Type B pancreatic cell (in vitro differentiated cells): ENCODE data around the gene SMOC2. TPM values are rescaled to one million over a fixed set of nuclear protein-coding genes. Genes with fewer than 3 reads are reported as not detected.

Experiments used
- DNase-seq: peaks from one replicate; pipeline ENCODE4 v3.0.0; 2021; ENCODE audit warnings: mixed read lengths; ENCODE audit not compliant: unreplicated experiment; ENCODE audit errors: extremely low spot score
- H3K27ac Mint-ChIP-seq: 2 replicates; pipeline ENCODE4 v1.8.0; 2021; ENCODE audit warnings: mild to moderate bottlenecking, mixed read lengths
- H3K27me3 Mint-ChIP-seq: 2 replicates; pipeline ENCODE4 v1.8.0; 2021; ENCODE audit warnings: mixed read lengths
- H3K36me3 Mint-ChIP-seq: 2 replicates; pipeline ENCODE4 v1.8.0; 2021; ENCODE audit warnings: mixed read lengths
- H3K4me1 Mint-ChIP-seq: one replicate; pipeline ENCODE4 v1.8.0; 2021; ENCODE audit warnings: mixed read lengths; ENCODE audit not compliant: unreplicated experiment
- H3K4me3 Mint-ChIP-seq: 2 replicates; pipeline ENCODE4 v1.8.0; 2021; ENCODE audit warnings: mild to moderate bottlenecking, mixed read lengths
- H3K9me3 Mint-ChIP-seq: 2 replicates; pipeline ENCODE4 v1.8.0; 2021; ENCODE audit warnings: mixed read lengths
- total RNA-seq: library from RNA; stranded (reverse); gene quantifications from 2 replicates; pipeline ENCODE4 v1.2.1, GENCODE V29; 2021; ENCODE audit warnings: low replicate concordance
- TF ChIP-seq, protein P1 (sequence below): fragments of 200-600 bp; sonication (generic); conservative IDR thresholded peaks from 2 replicates; pipeline ENCODE4 v1.5.0; 2021; ENCODE audit warnings: antibody characterized with exemption, mild to moderate bottlenecking

Gene SMOC2
- total RNA-seq, 1 donor from 2014 or later: 18.9 TPM

DNA sequence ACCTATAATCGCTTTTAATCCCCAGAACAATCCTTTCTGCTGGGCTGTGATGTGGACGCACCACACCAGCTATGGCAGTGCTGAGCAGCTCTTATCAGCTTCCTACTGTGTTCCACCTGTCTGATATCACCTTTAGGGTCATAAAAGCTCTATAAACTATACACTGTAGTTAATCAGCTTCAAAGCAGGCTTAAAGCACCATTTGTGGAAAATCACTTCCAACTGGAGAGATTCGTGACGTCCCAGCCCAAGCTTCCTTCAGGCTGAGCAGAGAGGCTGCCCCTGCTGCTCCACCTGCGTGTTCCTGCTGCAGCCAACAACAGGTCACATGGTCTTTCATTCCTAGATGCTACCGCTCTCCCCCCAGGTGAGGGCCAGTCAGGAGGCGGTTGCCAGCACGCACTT, 156.5 kb downstream of the SMOC2 start:
- no peak for DNase-seq
- H3K4me1 Mint-ChIP-seq: peaks cover 20% of the 10 kb centered on the region
- H3K4me3 Mint-ChIP-seq: no peak overlapping the region
- H3K9me3 Mint-ChIP-seq: no peaks in the 10 kb centered on the region
- no peaks in the 10 kb centered on the region for H3K36me3 Mint-ChIP-seq
- TF ChIP-seq, protein P1, sequence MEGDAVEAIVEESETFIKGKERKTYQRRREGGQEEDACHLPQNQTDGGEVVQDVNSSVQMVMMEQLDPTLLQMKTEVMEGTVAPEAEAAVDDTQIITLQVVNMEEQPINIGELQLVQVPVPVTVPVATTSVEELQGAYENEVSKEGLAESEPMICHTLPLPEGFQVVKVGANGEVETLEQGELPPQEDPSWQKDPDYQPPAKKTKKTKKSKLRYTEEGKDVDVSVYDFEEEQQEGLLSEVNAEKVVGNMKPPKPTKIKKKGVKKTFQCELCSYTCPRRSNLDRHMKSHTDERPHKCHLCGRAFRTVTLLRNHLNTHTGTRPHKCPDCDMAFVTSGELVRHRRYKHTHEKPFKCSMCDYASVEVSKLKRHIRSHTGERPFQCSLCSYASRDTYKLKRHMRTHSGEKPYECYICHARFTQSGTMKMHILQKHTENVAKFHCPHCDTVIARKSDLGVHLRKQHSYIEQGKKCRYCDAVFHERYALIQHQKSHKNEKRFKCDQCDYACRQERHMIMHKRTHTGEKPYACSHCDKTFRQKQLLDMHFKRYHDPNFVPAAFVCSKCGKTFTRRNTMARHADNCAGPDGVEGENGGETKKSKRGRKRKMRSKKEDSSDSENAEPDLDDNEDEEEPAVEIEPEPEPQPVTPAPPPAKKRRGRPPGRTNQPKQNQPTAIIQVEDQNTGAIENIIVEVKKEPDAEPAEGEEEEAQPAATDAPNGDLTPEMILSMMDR: no peak
- peaks cover 10% of the 10 kb centered on the region for H3K27me3 Mint-ChIP-seq
- no peak overlapping the region for H3K27ac Mint-ChIP-seq

DNA sequence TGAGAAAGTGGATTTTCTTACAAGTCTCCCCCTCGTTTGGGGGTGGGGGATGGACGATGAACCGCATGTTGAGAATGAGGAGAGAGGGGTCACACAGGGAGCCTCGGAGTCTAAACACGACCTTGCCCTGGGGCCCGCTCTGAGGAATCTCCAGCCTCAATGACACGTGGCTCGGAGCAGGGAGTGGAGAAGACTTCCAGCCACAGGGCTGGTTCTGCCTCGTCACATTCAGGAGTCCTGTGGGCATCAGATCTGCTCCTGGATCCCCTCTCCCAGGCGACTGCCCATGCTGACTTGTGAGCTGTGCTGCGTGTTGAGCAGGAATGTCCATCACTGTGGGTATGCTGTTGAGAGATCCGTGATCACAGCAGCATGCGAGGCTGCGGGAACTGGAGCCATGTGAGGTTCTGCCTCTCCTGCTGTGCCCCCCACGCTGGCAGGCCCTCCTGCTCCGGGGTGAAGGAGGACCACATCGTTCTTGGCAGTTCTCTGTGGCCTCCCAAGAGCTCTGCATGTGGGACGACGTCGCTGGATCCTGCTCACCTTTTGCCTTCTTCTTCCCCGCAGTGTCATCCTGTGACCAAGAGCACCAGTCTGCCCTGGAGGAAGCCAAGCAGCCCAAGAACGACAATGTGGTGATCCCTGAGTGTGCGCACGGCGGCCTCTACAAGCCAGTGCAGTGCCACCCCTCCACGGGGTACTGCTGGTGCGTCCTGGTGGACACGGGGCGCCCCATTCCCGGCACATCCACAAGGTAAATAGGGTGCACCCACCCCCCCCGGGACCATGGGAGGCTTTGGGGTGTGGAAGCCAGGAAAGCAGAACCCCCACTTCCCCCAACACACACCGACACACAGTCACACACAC, 157.5 kb downstream of the SMOC2 start:
- H3K4me3 Mint-ChIP-seq: no peak overlapping the region

DNA sequence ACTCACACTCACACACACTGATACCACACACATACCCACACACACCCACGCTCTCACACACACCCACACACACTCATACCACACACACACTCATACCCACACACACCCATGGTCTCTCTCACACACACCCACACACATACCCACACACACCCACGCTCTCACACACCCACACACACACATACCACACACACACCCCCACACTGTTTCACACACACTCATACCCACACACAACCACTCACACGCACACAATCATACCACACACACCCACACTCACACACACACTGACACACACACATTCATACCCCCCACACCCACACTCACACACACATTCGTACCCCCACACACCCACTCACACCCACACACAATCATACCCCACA, 158.1 kb downstream of the SMOC2 start:
- no peak for DNase-seq
- H3K27ac Mint-ChIP-seq: no peak overlapping the region
- TF ChIP-seq, protein P1: no peak
- no peaks in the 10 kb centered on the region for H3K36me3 Mint-ChIP-seq
- H3K9me3 Mint-ChIP-seq: no peaks in the 10 kb centered on the region
- H3K4me1 Mint-ChIP-seq: peaks cover 27% of the 10 kb centered on the region
- H3K4me3 Mint-ChIP-seq: no peak overlapping the region
- H3K27me3 Mint-ChIP-seq: peaks cover 10% of the 10 kb centered on the region

More for the DNA sequence above, 157.5 kb downstream of the SMOC2 start:
- Mint-ChIP-seq H3K27ac (no peak overlapping the region), H3K4me1 (peaks cover 27% of the 10 kb centered on the region), H3K9me3 (no peaks in the 10 kb centered on the region), H3K27me3 (peaks cover 10% of the 10 kb centered on the region), H3K36me3 (no peaks in the 10 kb centered on the region)
- DNase-seq: no peak
- TF ChIP-seq, protein P1: no peak

DNA sequence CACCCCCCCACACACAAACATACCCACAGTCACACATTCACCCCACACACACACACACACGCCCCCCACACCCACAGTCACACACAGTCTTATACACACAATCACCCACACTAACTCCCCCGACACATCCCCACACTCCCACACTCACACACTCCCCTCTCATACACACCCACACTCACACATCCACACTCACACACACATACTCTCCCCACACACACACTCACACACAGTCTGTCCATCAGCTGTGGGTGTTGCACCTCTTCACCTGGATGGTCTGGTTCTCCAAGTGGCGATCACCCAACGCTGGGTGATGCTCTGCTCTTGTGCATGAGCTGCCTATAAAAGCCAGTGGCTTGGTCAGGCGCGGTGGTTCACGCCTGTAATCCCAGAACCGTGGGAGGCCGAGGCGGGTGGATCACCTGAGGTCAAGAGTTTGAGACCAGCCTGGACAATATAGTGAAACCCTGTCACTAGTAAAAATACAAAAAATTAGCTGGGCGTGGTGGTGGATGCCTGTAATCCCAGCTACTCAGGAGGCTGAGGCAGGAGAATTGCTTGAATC, 158.9 kb downstream of the SMOC2 start:
- Mint-ChIP-seq H3K4me1 (peaks cover 27% of the 10 kb centered on the region), H3K9me3 (no peaks in the 10 kb centered on the region), H3K27me3 (peaks cover 10% of the 10 kb centered on the region), H3K4me3 (no peak overlapping the region), H3K36me3 (no peaks in the 10 kb centered on the region), H3K27ac (no peak overlapping the region)
- DNase-seq: no peak
- TF ChIP-seq, protein P1: no peak

DNA sequence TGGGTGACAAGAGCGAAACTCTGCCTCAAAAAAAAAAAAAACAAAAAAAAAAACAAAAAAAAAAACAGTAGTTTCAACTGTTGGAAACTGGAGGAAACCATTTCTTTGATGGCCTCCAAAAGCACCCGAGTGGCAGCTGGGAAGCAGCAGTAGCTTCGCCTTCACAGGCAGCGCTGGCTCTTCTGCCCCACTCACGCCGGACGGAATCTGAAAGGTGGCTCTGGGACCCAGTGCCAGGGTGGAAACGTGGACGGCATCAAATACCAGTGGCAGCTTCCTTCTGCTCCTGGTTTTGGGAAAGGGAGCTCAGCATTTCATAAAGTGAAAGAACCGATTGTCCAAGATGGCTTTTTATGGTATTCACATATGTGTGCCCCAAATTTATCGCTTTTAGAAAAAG, 159.4 kb downstream of the SMOC2 start:
- DNase-seq: no peak
- H3K4me1 Mint-ChIP-seq: peaks cover 27% of the 10 kb centered on the region
- H3K4me3 Mint-ChIP-seq: no peak overlapping the region
- no peaks in the 10 kb centered on the region for H3K36me3 Mint-ChIP-seq
- peaks cover 10% of the 10 kb centered on the region for H3K27me3 Mint-ChIP-seq
- no peak overlapping the region for H3K27ac Mint-ChIP-seq
- TF ChIP-seq, protein P1: no peak
- H3K9me3 Mint-ChIP-seq: no peaks in the 10 kb centered on the region
